ENCODE data around the gene MRPL34.

DNA sequence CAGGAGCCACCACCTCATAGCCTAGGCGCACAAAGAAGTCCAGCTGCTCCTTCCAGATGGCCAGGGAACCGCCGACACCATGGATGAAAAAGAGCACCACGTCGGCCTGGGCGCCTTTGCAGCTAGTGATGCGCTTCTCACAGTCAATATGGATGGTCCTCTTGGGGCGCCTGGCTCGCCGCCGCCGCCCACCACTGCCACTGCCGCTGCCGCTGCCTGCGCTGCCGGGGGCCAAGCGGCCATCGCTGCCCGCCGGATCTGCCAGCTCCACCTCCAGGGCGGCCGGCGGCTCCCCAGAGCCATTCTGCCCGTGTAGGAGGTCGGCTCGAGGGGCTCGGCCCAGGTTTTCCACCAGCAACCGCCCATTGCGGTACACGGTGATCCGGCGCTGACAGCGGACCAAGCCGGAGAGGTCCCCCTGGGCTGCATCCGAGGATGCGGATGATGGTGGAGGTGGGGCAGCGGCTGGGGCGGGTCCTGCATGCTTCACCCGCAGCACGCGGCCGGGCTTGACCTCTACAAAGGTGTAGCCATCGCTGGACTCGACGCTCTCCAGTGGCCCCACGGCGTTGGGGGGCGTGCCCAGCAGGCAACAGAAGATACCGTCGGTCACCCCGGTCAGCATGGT lies 4.6 kb upstream of the MRPL34 start:
- TF ChIP-seq, protein P1, sequence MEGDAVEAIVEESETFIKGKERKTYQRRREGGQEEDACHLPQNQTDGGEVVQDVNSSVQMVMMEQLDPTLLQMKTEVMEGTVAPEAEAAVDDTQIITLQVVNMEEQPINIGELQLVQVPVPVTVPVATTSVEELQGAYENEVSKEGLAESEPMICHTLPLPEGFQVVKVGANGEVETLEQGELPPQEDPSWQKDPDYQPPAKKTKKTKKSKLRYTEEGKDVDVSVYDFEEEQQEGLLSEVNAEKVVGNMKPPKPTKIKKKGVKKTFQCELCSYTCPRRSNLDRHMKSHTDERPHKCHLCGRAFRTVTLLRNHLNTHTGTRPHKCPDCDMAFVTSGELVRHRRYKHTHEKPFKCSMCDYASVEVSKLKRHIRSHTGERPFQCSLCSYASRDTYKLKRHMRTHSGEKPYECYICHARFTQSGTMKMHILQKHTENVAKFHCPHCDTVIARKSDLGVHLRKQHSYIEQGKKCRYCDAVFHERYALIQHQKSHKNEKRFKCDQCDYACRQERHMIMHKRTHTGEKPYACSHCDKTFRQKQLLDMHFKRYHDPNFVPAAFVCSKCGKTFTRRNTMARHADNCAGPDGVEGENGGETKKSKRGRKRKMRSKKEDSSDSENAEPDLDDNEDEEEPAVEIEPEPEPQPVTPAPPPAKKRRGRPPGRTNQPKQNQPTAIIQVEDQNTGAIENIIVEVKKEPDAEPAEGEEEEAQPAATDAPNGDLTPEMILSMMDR (conservative IDR thresholded peaks at IDR 0.05; ENCODE audit: low read depth, low read length): no peak
- TF ChIP-seq EZH2phosphoT487 (IDR thresholded peaks at IDR 0.05; ENCODE audit: borderline replicate concordance, low read length) (no peak), EZH2 (IDR thresholded peaks at IDR 0.05; ENCODE audit: low read length, unreplicated experiment) (no peak)
